GM03348 (cell line): ENCODE data around the gene ME3.
"Not testable (repeated sequence)": the region's sequence is repeated elsewhere in the genome, so short reads cannot be mapped to it uniquely, and the experiment has no call there.

ENCODE experiments used
- DNase-seq: peaks from one replicate; pipeline ENCODE4 v3.0.0; 2012; ENCODE audit warnings: low spot score

ME3 gene

GRCh38 chr11:86663761-86664160 lies 8.7 kb downstream of the ME3 start:
- no peak for DNase-seq

- no peak for DNase-seq
Observed at GRCh38 chr11:86663291-86663690, 9.1 kb downstream of the ME3 start.

- no peak for DNase-seq
Observed at GRCh38 chr11:86660736-86661135, 11.7 kb downstream of the ME3 start.

- peak; percentile 83 for DNase-seq
Observed at GRCh38 chr11:86660088-86660487, 12.3 kb downstream of the ME3 start.

- DNase-seq: no peak
Observed at GRCh38 chr11:86658534-86658933, 13.9 kb downstream of the ME3 start.

GRCh38 chr11:86645212-86645611 lies 27.2 kb downstream of the ME3 start:
- not testable (repeated sequence) for DNase-seq

- DNase-seq: peak; percentile 60
Observed at GRCh38 chr11:86644291-86644690, 28.1 kb downstream of the ME3 start.

- no peak for DNase-seq
Observed at GRCh38 chr11:86641537-86642261, 30.7 kb downstream of the ME3 start.

GRCh38 chr11:86639137-86639536 lies 33.3 kb downstream of the ME3 start:
- DNase-seq: no peak

GRCh38 chr11:86638673-86639072 lies 33.7 kb downstream of the ME3 start:
- DNase-seq: no peak

- no peak for DNase-seq
Observed at GRCh38 chr11:86637988-86638387, 34.4 kb downstream of the ME3 start.

GRCh38 chr11:86636275-86636674 lies 36.1 kb downstream of the ME3 start:
- no peak for DNase-seq

- DNase-seq: peak; percentile 89
Observed at GRCh38 chr11:86632499-86633269, 39.7 kb downstream of the ME3 start.

- no peak for DNase-seq
Observed at GRCh38 chr11:86630229-86630981, 42.0 kb downstream of the ME3 start.

- DNase-seq: no peak
Observed at GRCh38 chr11:86629045-86629706, 43.2 kb downstream of the ME3 start.

- DNase-seq: peak; percentile 58
Observed at GRCh38 chr11:86627776-86628455, 44.5 kb downstream of the ME3 start.

- DNase-seq: peak; percentile 52
Observed at GRCh38 chr11:86625981-86626380, 46.4 kb downstream of the ME3 start.

GRCh38 chr11:86625544-86625943 lies 46.9 kb downstream of the ME3 start:
- no peak for DNase-seq

GRCh38 chr11:86624366-86624765 lies 48.0 kb downstream of the ME3 start:
- no peak for DNase-seq

- no peak for DNase-seq
Observed at GRCh38 chr11:86623736-86624135, 48.7 kb downstream of the ME3 start.

GRCh38 chr11:86623041-86623621 lies 49.3 kb downstream of the ME3 start:
- DNase-seq: no peak
